ENCODE data around the gene PKMYT1.

DNA sequence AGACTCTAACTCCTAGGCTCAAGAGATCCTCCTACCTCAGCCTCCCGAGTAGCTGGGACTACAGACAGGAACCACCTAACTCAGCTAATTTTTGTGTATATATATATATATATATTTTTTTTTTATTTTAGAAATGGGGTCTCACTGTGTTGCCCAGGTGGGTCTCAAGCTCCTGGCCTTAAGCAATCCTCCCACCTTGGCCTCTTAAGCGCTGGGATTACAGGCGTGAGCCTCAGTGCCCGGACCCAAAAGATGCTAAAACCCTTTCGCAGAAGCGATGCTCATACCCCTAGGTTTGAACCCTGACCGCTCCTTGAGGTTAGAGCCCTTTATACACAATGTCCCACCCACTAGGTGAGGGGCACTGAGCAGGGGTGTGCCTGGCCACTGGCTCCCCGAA is 30.3 kb upstream of the PKMYT1 start:
- TF ChIP-seq CTCF (IDR thresholded peaks at IDR 0.05) (no peak), EZH2 (IDR thresholded peaks at IDR 0.05) (no peak), EZH2phosphoT487 (IDR thresholded peaks at IDR 0.05) (no peak)

Data from neural progenitor cell (in vitro differentiated cells).